Measurements from ENCODE around the gene KLHL13.
"Not testable (repeated sequence)": the region's sequence is repeated elsewhere in the genome, so short reads cannot be mapped to it uniquely, and the experiment has no call there.

The KLHL13 gene, protein sequence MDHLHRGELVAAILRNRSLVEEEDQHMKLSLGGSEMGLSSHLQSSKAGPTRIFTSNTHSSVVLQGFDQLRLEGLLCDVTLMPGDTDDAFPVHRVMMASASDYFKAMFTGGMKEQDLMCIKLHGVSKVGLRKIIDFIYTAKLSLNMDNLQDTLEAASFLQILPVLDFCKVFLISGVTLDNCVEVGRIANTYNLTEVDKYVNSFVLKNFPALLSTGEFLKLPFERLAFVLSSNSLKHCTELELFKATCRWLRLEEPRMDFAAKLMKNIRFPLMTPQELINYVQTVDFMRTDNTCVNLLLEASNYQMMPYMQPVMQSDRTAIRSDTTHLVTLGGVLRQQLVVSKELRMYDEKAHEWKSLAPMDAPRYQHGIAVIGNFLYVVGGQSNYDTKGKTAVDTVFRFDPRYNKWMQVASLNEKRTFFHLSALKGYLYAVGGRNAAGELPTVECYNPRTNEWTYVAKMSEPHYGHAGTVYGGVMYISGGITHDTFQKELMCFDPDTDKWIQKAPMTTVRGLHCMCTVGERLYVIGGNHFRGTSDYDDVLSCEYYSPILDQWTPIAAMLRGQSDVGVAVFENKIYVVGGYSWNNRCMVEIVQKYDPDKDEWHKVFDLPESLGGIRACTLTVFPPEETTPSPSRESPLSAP

DNA sequence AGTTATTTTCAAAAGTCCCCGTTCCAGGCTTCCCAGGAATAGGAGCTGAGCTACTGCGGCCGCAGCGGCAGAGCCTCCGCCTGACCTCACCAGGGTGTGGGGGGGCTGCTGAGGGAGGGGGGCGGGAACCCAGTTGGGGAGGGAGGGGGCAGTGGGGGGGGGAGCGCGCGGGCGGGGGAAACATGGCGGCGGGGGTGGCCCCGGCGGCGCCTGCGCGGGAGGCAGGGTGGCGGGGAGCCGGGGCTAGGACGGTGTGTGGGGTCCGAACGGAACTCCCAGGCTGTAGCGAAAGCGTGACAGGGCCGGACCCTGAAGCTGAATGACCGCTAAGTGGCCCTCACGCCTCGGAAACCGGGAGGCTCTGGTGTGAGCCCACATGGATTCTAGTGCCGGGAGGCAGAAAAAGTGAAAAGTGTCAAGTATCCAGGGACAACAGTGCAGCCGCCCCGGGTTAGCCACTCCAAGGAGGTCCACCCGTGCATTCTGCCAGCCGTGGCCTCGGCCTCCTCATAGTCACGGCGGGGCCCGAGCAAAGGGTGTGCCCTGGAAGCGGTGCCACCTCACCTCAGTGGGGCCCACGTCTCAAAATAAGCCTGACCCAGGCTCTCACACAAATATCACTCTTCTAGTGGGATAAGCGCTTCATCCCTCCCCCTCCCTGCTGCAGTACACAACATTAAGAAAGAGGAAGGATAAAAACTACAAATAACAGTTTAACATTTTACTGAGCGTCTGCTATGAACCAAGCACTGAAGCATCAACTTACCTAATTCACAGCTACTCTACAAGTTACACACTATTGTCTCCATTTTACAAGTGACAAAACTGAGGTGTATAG is at the start of gene KLHL13:
KLHL13 (minus strand) TSS at position 98 of the 838 bp plus-strand sequence. CDS start 88,337 bp downstream, outside the sequence.
- peak; percentile 6 for DNase-seq

DNA sequence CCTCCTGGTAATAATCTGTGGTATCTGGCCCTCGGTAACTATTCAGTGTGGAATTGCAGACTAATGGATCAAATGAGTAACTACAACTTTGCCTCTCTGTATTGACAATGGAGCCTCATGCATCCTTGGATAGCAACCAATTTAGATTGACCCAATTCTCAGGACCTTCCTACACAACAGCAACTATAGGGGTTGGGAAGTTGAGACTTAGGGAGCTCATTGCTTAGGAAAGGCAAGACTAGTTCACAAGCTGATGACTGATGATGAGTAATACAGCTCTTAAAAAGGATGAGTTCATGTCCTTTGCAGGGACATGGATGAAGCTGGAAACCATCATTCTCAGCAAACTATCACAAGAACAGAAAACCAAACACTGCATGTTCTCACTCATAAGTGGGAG is 47.5 kb upstream of the KLHL13 start:
- DNase-seq = no peak

DNA sequence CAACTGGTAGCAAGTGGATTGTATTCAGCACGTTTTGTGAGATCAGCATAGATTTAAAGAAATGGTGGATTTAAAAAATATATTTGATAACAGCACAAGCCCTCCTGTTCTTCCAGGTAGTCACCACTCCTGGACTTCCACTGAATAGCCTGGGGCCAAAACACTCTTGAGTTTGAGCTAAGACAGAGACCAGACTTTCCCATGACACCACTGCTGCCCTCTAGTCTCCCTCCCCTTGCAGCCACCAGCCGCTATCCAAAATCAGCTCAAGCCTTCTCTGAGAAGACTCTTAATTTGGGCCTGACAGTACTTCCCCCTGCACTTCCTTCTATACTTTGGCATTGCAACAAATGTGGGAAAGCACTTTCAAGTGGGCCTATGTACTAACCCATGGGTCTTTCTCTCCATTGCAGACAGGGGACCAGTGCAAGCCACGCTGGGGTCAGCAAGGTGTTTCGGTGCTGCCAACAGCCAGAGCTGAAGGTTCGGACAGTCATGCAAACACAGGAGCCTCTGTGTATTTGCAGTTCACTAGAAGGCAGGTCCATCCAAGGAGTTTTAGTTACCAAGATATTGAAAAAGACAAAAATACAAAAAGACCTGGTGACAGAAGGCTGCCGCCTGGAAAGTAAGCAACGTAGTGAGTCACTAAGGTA is 40.5 kb upstream of the KLHL13 start:
- DNase-seq = no peak

DNA sequence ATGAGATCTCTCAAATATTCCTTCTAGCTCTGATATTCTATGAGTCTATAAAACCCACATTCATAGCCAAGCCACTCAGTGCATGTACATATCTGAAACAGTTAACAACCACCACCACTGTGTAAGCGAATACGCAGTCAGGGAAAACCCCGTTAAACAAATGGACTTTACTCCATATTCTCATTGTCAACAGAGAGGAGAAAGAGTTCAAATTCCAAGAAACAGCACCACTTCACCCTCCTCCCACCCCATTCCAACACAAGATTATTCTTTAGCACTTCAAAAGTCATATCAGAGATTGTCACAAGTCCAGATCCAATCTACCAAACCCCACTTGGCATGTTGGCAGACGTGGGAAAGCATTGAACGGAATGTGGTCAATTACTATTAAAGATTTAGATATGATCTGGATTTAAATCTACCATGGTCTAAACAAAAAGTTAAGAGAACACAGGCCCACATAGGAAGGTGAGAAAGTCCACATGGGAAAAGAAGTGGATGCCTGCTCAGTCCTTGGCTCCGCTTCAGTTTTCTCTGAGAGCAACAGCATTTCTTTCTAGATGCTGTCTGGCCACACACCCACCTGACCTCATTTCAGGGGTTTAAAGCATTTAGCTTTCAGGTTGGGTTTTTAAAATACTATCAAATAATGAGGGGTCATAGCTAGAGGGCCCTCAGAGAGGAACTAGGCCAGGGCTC is 39.8 kb upstream of the KLHL13 start:
- no peak for DNase-seq

DNA sequence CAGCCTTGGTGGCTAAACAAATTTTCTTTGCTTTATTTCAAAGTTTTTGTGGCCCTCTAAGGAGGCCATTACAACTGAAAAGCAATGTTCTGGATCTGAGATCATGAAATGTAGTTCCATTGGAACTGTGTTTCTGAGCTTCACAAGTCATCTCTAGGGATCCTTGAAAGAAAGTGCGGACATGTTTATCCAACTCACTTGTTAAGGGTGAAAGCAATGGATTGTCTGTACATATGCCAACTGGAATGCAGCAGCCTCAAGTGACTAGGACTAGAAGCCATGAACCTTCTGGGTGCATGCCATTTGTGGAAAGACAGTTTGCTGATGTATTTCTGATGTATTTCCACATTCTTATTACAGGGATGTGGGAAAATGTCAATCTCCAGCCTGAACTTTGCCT is 36.7 kb upstream of the KLHL13 start:
- no peak for DNase-seq

DNA sequence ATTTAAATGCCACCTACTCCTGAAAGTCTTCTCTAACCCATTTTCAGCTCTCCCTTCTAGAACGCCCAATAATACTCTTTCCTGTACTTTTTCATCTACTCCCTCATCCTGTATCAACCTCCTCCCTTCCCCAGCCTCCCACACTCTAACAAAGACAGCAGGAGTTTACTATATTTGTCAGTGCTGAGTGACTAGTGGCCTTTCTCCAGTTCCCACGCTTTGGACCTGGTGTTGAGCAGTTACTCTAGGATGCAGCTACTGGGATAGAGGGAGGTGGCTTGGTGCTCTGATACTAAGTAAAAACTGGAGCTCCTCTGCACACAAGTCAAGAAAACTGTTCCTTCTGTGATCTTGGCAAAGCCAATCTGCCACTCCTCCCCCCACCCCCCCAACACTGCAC is 36.1 kb upstream of the KLHL13 start:
- no peak for DNase-seq

DNA sequence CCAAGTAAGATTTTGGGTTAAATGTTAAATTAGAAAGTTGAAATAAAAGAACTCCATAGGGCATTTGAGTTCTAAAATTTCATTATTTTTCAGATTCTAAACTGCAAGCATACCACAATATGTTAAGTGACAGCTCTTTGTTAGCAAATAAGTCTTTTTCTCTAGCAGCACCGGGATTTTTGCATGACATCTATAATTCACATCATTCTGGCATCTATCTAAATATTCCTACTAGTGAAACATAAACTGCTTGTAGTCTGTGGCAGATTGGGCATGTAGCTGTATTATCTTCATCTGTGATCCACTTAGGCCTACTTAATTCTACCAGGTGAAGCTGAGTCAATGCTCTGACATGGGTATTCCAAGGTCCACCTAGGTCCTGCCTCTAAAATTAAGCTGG is 32.1 kb upstream of the KLHL13 start:
- DNase-seq = no peak

DNA sequence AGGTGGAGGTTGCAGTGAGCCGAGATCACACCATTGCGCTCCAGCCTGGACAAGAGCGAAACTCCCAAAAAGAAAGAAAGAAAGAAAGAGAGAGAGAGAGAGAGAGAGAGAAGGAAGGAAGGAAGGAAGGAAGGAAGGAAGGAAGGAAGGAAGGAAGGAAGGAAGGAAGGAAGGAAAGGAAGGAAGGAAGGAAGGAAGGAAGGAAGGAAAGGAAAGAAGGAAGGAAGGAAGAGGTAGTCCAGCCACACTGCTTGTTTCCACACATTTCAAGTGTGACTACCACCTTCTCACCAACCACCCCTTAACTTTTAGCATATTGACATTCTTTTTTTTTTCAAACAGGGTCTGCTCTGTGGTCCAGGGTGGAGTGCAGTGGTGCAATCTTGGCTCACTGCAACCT is 31.2 kb upstream of the KLHL13 start:
- not testable (repeated sequence) for DNase-seq

DNA sequence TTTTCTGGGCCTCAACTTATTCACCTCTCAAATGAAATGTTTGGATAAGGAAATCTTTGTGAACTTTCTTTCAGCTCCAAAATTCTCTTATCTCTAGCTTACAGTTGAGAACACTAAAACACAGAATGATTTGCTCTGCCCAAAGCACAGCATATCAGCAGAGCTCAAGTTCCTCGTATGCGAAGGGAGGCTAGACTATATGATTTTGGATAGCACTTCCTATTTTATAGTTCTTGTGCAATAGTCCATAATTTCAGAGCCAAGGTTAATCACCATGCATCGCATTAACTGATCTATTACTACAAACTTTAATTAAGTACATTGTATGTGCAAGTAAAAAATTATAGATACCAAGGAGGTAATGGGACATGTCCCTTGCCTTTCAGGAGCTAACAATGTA is 27.0 kb upstream of the KLHL13 start:
- no peak for DNase-seq

DNA sequence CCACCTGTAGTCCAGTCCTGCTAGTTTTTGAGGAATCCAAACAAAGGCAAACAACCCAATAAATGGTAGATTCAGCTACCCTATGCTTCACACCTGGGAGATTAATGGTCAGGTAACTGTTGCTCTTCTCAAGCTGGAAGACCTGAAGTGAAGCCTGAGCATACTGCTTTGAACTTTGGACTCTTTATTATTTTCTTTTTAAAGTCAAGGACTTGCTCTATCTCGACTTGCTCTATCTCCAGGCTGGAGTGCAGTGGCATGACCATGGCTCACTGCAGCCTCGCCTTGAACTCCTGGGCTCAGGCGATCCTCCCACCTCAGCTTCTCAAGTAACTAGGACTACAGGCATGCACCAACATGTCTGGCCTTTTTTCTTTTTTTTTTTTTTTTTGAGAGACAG is 14.7 kb upstream of the KLHL13 start:
- no peak for DNase-seq

DNA sequence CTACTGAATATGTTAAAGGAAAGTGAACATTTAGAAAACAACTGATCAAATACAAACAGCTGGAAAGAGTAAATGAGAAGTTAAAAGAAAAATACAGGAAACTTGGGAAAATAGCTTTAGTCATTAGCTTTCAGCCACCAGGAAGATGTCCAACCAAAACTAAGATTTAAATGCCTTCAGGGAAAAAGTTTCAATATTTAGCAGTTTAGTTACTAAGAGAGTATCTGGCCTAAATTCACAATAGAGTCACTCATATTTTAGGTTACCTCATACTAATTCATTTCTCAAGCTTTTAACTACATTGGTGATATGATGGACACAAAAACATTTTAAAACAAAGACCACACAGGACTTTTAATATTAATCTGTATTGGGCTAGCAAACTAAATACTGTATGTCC is 13.1 kb upstream of the KLHL13 start:
- no peak for DNase-seq

DNA sequence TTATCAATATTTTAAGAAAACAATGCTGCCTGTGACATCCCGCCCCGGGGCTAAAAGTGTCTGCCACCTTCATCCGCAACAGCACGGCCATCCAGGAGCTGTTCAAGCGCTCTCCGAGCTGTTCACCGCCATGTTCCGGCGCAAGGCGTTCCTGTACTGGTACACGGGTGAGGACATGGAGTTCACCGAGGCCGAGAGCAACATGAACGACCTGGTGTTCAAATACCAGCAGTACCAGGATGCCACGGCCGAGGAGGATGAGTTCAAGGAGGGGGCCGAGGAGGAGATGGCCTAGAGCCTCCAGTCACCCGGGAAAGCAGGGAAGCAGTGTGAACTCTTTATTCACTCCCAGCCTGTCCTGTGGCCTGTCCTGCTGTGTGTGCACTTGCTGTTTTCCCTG is 12.1 kb upstream of the KLHL13 start:
- no peak for DNase-seq

DNA sequence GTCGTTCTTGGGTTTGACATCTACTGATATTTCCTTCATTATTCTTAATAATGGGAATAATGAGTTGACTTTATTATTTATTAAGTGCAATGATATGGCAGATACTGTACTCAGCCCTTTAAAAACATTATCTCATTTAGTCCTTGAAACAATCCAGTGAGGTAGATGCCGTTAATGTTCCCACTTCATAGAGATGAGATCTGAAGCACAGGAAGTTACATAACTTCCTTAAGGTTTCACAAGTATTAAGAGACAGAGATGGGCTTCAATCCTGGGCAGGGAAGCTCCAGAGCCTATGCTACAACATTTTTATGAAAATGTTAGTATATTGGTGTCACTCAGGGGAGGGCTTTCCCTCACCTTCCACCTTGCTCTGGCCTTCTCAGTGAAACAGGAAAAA is 9.7 kb upstream of the KLHL13 start:
- DNase-seq = no peak

DNA sequence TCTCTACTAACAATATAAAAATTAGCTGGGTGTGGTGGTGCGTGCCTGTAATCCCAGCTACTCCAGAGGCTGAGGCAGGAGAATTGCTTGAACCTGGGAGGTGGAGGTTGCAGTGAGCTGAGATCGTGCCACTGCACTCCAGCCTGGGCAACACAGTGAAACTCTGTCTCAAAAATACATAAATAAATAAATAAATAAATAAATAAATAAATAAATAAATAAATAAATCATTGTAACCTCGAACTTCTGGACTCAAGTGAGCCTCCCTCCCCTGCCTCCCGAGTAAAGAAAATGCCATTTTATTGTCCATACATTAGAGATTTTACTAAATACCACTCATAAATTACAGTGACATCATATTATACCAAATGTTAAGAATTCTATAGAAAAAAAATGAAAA is 7.6 kb upstream of the KLHL13 start:
- not testable (repeated sequence) for DNase-seq

DNA sequence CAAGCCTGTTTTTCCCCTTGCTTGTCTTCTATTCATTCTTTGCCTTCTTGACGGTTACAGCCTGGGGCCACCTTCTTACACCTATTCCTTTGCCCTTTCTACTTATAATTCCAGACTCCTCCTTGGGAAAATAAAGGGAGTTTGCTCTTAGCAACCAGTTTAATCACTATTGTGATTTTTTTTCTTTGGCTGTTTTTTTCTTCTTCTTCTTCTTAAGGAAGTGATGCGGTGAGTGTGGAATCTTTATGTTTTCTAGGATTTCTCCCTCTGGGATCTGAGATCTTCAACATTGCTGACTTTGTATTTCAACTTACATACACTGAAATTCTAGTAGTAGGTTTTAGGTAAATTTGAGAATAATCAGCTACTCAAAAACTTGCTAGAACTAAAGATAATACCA is 1.1 kb upstream of the KLHL13 start:
- no peak for DNase-seq

DNA sequence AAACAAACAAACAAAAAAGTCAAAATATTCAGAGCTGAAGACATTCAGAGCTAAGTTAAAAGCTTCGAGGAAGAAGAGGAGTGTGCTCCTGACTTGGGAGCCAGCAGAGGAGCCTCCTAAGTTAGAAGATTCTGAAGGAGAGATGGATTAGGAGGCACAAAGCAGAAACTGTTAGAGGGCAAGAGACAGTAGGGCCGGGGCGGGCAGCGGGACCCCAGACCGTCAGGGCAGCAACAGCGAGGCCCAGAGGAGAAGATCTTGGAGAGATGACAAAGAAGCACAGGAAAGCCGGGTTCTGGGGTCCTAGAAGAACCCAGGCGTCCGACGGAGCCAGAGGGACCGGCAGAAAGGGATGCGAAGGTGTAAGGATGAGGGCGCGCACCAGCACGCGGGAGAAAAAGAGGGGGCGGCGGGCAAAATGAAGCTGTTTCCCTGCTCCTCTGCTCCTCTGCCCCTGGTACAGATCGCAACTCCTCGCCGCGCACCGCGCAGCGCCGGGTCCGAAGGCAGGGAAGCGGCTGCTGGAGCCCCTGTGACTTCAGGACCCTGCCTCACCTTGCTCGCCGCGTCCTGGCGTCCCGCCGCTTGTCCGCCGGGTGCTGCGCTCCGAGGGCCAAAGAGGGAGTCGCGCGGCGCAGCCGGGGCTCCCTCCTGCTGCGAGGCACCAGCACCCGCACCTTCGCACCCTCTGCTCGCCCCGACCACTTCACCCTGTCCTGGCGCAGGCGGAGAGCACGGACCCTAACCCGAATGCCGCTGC is 477 bp downstream of the KLHL13 start:
- peak; percentile 0 for DNase-seq

DNA sequence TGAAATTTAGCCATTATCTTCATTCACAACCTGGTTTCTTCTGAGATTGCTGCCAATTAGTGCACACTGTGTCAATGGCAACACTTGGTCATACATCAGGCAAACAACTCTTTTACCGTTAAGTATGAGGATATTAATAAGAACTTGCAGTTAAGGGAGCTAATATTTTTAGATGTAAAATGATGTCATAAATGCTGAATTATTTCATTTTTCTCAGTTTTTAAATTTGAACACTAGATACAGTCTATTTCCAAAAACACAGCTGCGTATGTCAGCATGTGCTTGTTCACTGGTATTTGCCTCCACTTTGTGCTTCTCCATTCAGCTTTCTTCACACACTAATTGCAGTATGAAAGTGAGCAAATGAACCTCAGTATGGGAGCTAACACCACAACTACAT is 1.6 kb downstream of the KLHL13 start:
- no peak for DNase-seq

DNA sequence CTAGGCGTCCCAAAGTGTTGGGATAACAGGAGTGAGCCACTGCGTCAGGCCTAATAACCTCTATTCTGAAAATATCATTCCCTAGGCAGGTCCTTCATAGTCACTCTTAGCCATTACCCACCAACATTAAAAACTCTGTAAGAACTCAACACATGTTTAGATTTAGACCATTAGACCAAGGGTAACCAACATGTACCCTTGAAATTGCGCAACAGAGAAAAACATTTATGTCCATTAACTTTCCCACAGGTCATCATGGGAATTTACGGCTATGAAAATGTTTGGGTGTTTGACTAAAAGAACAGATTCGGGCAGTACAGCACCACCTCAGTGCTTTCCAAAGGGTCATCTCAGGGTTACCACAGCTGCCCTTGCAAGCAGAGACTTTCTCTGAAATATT is 7.5 kb downstream of the KLHL13 start:
- DNase-seq = no peak

DNA sequence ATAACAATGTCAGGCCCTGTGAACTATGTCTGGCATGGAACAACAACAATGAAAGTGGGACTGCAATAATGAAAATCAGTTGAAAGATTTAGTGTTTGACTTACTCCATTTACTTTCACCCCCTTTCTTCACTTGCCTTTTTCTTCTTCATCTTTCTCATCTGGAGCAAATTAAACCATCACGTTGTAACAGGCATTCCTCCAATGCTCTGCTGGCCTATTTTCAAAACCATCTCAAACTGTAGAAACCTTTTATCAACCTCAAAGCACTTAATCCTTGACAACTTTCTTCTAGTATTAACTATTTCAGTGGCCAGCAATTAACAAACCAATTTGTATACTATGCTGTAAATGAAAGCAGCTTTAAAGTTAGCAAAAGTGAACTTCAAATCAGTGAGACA is 8.3 kb downstream of the KLHL13 start:
- DNase-seq = no peak

DNA sequence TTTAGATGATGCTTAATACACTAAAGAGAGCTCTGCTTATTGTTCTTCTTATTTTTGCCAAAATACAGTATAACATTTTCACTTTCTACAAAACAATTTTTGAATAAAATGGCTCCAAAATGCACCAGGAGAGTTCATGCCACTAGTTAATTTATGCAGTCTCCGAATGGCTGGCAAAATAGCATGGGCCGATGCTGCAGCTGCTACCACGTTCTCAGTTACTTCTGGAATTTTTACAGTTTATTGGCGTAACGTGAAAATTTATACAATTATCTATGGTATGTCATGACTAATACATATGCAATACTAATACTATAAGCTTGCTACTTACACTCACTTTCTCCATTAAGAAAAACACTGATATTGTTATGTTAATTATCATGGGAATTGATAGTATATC is 16.5 kb downstream of the KLHL13 start:
- DNase-seq = no peak

DNA sequence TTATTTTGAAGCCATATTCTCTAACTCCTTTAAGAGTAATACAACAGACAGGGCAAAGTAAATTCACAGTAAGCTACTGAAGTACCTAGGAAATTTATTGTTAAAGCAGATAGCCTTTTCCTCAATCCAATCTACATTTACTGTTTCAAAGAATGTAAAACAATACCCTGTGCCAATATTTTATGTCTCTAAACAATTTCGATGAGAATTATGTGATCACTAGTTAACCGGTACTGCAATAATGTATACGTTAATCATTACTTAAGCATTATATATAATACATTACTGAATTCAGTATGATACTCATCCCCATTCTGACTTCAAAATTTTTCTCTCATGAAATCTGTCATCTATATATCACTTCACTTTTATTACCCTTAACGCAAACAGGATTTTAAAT is 28.5 kb downstream of the KLHL13 start:
- DNase-seq = no peak

DNA sequence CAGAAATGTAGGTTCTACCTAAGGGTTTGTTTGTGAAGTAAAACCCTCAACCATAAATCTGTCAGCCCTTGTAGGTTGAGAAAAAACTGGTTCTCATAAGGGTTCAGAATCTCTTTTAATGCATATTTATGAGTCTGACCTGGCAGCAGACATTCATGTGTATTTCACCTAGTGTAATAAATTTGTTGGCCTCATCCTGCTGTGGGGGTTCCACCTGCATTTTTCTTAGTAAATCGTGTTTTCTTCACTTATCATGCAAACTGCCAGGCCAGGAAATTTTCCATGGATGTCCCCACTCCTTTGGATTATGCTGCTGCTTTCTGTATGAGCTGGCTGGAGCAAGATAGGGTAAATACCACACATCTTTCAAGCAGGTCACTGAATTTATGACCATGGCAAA is 42.4 kb downstream of the KLHL13 start:
- no peak for DNase-seq

All from EL (cell line).